GM12874 (cell line): ENCODE measurements around the gene PIK3R3.

ENCODE experiments used
- CTCF ChIP-seq: IDR thresholded peaks from 2 replicates; pipeline ENCODE4 v1.5.1; 2011; ENCODE audit warnings: low read depth, mild to moderate bottlenecking, control low read depth, low read length, moderate library complexity; ENCODE audit not compliant: insufficient read depth

PIK3R3 gene

GRCh38 chr1:46132529-46133180 is at the start of gene PIK3R3:
Gene PIK3R3 (minus strand): TSS chr1:46132629. CDS start chr1:46131952, 677 bp downstream.
- TF ChIP-seq CTCF = no peak

- TF ChIP-seq CTCF = no peak
These were observed 49.2 kb upstream of the PIK3R3 start for GRCh38 chr1:46181343-46182260.

- 0 out of 2 replicates have a peak, but pooled peaks have one; percentile 35 for TF ChIP-seq CTCF
These were observed 47.7 kb upstream of the PIK3R3 start for GRCh38 chr1:46180082-46180616.

- TF ChIP-seq CTCF = peak; percentile 83
These were observed 47.0 kb upstream of the PIK3R3 start for GRCh38 chr1:46179138-46180081.

GRCh38 chr1:46176211-46176865 is 43.9 kb upstream of the PIK3R3 start, which contains the start of gene P3R3URF:
Gene P3R3URF (minus strand): TSS chr1:46176488. CDS start chr1:46176471, 17 bp downstream.
- TF ChIP-seq CTCF = no peak

GRCh38 chr1:46175243-46175642 is 42.8 kb upstream of the PIK3R3 start:
- TF ChIP-seq CTCF = no peak
